Brain pericyte (primary cell): ENCODE results near the gene KCNMA1.
"Not testable (repeated sequence)": the region's sequence is repeated elsewhere in the genome, so short reads cannot be mapped to it uniquely, and the experiment has no call there.

Experiments used
- DNase-seq: peaks from one replicate; pipeline ENCODE4 v3.0.0-alpha.2; 2012; ENCODE audit warnings: low read depth, low spot score

Gene KCNMA1

GRCh38 chr10:77371421-77371820 lies 266.2 kb downstream of the KCNMA1 start:
- DNase-seq = no peak

- DNase-seq = no peak
Measured at GRCh38 chr10:77368006-77368405, 269.6 kb downstream of the KCNMA1 start.

DNA sequence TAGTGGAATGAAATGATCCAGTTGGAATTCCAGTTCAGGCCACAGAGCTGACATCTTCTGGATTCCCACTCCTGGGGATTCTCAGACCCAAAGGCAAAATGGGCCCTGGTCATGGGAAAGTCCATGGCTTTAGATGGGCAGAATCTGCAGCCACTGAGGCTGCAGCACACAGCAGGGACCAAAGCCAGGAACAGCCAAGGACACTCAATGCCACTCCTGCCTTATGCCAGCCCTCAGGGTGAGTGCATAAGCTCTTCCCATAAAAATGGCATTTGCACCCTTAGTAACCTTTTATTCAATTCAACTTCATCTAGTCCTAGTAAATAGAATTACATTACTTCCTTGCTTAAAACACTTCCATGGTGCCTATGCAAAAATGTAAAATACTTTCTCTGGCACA lies 274.4 kb downstream of the KCNMA1 start:
- DNase-seq = no peak

- no peak for DNase-seq
Measured at GRCh38 chr10:77361831-77362230, 275.8 kb downstream of the KCNMA1 start.

DNA sequence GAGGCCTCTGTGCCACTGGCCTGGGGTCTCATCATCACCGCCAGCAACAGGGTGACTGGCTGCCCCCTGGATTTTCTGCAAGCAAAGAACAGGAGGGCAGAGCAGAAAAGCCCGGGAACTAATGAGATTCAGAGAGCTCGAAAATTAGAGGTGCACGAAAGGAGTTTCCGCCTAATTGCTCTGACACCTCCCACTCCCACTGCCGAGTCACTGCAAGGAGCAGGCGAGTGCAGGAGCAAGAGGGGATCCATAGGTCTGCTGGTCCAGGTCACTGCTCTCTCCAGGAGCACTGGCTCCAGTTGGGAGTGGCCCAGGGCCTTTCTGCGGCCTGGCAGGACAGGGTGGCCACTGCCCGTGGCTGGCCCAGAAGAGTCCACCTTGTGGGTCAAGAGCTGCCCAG lies 276.2 kb downstream of the KCNMA1 start:
- no peak for DNase-seq

- no peak for DNase-seq
Measured at GRCh38 chr10:77360835-77361234, 276.8 kb downstream of the KCNMA1 start.

DNA sequence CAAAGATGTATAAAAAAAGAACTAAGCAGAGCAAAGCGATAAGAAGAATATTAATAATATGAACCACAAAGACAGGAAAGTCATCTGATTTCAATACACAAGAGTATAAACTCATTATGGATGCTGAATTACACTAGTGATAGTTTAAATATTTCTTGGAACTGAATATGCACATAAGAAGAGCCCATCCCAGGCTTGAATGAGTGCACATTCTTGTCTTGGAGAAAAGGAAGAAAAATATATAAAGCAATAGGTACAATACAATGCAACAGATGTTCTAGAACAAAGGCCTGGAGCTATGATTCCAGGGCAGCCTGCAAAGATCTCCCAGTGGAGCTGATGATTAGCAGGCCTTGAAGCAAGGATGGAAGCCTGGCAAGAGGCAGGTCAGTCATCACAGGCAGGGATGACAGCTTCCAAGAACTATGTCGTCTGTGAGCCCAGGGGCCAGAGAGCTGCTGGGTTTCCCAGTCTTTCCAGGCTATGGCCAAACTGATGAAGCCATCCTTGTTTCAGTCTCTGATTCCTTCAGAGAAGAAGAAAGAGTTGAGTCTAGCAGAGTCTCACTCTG lies 277.6 kb downstream of the KCNMA1 start:
- no peak for DNase-seq

GRCh38 chr10:77359287-77359691 lies 278.3 kb downstream of the KCNMA1 start:
- no peak for DNase-seq

GRCh38 chr10:77358656-77359055 lies 279.0 kb downstream of the KCNMA1 start:
- DNase-seq = no peak

DNA sequence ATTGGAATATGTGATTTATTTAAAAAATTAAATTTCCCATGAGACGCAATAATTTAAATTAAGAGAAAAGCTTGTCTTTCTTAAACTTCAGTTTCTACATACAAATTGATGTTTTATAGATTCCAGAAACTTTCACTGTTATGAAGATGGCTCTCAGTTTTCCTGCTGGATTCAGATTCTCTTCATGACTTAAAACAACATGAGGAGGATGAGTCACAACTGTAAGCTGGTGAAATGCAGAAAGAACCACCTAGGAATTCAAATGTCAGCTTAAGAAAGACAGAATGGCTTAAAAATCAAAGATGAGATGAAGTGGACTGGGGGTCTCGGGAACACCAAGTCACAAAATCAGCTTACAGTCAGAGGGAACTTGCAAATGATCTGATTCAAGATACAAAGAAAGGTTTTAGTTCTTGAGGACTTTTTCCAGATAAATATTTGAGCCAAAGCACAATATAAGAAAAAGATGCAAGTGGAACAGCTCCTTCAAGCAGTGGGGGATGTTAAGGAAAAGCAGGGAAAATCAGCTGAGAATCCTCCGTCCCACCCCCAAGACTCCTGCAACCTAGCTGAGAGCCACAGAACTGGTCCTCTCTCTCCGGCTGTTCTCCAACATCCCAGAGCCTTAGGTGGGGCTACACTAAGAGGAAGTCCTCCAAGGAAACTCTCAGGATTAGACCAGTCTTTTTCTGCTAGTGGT lies 279.8 kb downstream of the KCNMA1 start:
- DNase-seq = no peak

DNA sequence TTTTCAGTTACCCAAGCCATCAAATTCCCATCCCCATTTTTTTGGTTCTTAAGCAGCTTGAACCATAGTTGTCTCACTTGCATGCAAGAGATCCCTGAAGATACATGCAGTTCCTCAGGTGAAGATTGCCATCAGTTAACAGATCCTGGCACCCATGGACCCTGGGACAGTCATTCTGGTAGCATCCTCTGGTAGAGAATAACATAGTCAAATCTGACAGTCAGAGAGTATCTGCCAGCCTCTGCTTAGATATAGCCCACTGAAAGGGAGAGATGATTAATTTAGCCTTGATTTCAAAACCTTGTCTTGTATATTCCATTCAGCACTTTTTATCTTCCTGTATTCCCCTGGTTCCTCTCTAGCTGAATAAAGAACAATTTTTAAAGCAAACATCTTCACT lies 280.4 kb downstream of the KCNMA1 start:
- DNase-seq = no peak

DNA sequence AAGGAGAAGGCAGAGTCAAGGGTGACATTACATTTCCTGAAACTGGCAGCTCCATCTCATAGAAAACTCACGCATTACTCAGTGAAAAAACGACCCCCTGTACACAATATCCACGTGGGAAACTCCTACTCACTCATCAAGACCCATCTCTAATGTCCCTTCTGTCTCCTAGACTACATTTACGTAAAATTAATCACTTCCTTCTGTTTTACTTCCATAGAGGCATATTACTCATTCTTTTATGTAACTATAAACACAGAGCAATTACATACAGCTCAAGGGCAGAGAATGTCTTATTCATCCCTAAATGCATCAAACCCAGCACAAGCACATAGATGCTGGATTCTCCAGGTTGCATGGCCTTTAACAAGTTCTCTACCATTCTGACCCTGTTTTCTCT lies 281.8 kb downstream of the KCNMA1 start:
- no peak for DNase-seq

DNA sequence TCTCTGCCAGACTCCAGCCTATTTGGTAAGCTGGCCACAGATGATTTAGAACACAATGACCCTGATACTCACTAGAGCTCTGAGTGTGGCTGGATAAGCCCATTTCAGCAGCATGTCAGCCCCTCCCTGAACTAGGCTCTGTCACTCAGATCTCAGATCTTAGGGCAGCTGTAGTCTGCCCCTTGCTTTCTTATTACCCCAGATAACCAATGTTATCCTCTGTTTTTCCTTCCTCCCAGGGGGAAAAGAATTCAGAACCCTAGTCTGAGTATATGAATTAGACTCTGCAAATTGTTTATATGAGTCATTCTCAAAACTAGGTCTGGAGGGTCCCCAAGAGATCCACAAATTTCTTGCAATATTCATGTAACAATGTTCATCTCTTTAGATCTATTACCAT lies 286.2 kb downstream of the KCNMA1 start:
- peak; percentile 32 for DNase-seq

DNA sequence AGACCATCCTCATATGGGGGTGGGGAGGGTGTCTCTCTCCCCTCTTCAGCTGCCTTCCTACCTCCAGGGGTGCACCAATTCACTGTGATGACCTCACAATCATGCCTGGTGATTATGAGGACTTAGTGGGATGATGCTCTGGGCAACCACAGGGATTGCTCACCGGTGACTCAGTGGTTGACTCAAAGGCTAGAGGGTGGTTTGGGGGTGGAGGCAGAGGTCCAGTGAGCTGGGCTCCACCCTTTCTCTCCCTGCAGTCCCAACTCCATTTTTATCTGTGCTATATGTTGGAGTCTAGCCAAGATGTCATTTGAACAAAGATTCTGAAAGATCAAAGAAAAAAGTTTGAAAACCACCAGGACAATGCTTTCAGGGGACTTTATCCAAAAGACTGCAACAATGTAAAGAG lies 286.9 kb downstream of the KCNMA1 start:
- DNase-seq = peak; percentile 80

DNA sequence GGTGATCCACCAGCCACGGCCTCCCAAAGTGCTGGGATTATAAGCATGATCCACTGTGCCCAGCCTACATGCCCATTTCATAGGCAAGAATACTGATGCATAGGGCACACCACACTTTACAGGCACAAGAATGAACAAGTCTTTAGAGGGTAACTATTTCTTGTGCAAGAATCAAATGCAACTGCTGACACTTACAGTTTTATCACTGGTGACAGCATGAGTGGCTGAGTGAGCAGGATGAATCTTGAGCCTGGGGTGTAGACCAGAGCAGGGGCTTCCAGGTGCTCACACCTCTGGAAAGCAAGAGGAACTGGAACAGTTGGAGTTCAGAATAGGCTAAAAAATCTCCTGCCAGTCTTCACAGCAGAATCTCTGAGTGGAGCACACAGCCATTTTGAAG lies 287.5 kb downstream of the KCNMA1 start:
- DNase-seq = no peak

DNA sequence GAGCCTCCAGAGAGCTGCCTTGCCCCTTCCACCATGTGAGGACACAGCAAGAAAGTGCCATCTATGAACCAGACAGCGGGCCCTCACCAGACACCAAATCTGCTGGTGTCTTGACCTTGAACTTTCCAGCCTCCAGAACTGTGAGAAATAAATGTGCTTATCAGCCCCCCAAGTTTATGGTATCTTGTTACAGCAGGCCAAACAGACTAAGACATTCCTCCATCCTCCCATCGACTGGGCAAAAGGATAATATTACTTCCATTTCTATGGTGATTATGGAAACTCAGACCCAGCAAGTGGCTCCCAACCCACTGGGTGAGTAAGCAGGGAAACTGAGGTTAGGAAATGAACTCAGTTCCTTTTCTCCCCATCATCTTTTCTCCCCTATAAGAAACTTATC lies 288.4 kb downstream of the KCNMA1 start:
- no peak for DNase-seq

GRCh38 chr10:77348751-77349150 lies 288.9 kb downstream of the KCNMA1 start:
- no peak for DNase-seq

- DNase-seq = no peak
Measured at GRCh38 chr10:77348082-77348481, 289.5 kb downstream of the KCNMA1 start.

DNA sequence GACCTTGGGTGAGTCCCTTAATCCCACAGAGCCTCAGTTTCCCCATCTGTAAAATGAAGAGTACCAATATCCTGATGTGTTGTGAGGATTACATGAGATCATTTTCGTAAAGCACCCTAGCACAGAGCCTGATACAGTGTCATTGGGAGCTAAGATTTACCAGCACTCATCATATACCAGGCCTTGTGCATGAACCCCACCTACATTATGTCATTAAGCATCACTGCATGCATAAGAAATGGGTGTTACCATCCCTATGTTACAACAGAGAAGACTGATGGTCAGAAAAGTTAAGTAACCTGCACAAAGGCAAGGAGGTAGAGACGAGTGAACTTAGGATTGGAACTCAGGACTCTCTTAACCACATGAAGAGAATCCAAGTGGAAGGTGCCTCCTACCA lies 290.6 kb downstream of the KCNMA1 start:
- DNase-seq = no peak

DNA sequence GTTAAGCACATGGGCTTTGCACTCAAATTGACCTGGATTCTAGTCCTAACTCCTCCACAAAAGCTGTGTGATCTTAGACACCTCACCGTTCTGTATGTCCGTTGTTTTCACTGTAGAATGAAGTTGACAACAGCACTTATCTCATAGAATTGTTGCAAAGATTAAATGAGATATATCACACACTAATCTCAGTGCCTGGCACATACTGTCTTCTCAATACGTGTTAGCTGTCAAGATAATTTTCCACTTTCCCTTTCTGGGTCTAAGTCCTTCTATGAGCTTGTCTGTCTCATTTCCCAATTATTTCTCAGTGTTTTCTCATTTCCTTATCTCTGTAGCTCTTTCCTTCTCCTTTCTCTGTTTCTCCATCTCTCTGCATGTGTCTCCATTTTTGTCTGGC lies 296.6 kb downstream of the KCNMA1 start:
- DNase-seq = no peak

DNA sequence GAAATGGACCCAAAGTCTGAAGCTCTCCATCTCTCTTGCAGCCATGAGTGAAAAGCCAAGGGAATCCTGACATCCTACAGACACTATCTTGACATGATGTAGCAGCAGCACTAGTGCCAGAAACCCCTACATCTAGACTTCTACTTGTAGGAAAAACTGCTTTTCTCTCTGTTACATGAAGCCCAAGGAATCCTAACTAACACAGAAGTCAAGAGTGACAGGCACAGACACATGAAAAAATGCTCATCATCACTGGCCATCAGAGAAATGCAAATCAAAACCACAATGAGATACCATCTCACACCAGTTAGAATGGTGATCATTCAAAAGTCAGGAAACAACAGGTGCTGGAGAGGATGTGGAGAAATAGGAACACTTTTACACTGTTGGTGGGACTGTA lies 297.7 kb downstream of the KCNMA1 start:
- DNase-seq = not testable (repeated sequence)

- DNase-seq = no peak
Measured at GRCh38 chr10:77339166-77339565, 298.4 kb downstream of the KCNMA1 start.

DNA sequence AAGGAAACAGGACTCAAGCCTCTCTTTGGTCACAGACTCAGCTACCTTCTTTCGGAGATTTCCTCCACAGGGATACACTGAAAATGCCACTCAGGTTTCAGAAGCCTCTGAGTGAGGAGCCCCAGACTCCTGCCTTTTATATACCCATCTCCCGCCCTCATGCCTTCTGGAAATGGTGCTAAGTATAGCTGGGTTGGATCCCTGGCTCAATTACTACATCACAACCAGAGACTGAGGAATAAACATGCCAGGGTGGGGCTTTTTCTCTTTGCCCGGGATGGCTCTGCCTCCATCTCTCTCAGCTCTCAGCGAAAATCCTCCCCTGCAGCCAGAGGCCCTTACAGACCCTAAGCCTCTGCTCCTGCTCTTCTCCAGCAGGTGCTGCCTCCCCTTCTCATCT lies 299.5 kb downstream of the KCNMA1 start:
- DNase-seq = no peak

- DNase-seq = no peak
Measured at GRCh38 chr10:77334501-77334900, 303.1 kb downstream of the KCNMA1 start.
